ENCODE measurements around the gene CPNE5. TPM values are rescaled to one million over a fixed set of nuclear protein-coding genes. Genes with fewer than 3 reads are reported as not detected.

The CPNE5 gene
- total RNA-seq, 1 donor from 2014 or later: not detected

- DNase-seq (ENCODE audit: extremely low spot score, unreplicated experiment): no peak
- no peak for TF ChIP-seq CTCF (IDR thresholded peaks at IDR 0.05)
- Mint-ChIP-seq H3K27me3 (ENCODE audit: unreplicated experiment) (peaks cover 7% of the 10 kb centered on the region), H3K36me3 (ENCODE audit: unreplicated experiment) (no peaks in the 10 kb centered on the region), H3K9me3 (ENCODE audit: unreplicated experiment) (no peaks in the 10 kb centered on the region), H3K4me3 (ENCODE audit: unreplicated experiment) (no peak overlapping the region), H3K4me1 (ENCODE audit: unreplicated experiment) (no peaks in the 10 kb centered on the region), H3K27ac (ENCODE audit: unreplicated experiment) (no peak overlapping the region)
Measured at GRCh38 chr6:36703081-36703606, 136.1 kb downstream of the CPNE5 start.

GRCh38 chr6:36702656-36703055 is 136.6 kb downstream of the CPNE5 start:
- H3K9me3 Mint-ChIP-seq (ENCODE audit: unreplicated experiment): no peaks in the 10 kb centered on the region
- no peaks in the 10 kb centered on the region for H3K36me3 Mint-ChIP-seq (ENCODE audit: unreplicated experiment)
- H3K4me1 Mint-ChIP-seq (ENCODE audit: unreplicated experiment): no peaks in the 10 kb centered on the region
- no peak for TF ChIP-seq CTCF (IDR thresholded peaks at IDR 0.05)
- peaks cover 7% of the 10 kb centered on the region for H3K27me3 Mint-ChIP-seq (ENCODE audit: unreplicated experiment)
- H3K27ac Mint-ChIP-seq (ENCODE audit: unreplicated experiment): no peak overlapping the region
- H3K4me3 Mint-ChIP-seq (ENCODE audit: unreplicated experiment): no peak overlapping the region
- no peak for DNase-seq (ENCODE audit: extremely low spot score, unreplicated experiment)

- Mint-ChIP-seq H3K36me3 (ENCODE audit: unreplicated experiment) (no peaks in the 10 kb centered on the region), H3K9me3 (ENCODE audit: unreplicated experiment) (no peaks in the 10 kb centered on the region), H3K27ac (ENCODE audit: unreplicated experiment) (no peak overlapping the region), H3K4me1 (ENCODE audit: unreplicated experiment) (no peaks in the 10 kb centered on the region), H3K4me3 (ENCODE audit: unreplicated experiment) (no peak overlapping the region), H3K27me3 (ENCODE audit: unreplicated experiment) (peaks cover 7% of the 10 kb centered on the region)
- TF ChIP-seq CTCF (IDR thresholded peaks at IDR 0.05): no peak
- DNase-seq (ENCODE audit: extremely low spot score, unreplicated experiment): no peak
Measured at GRCh38 chr6:36701401-36701991, 137.7 kb downstream of the CPNE5 start.

GRCh38 chr6:36700831-36701230 is 138.4 kb downstream of the CPNE5 start:
- Mint-ChIP-seq H3K9me3 (ENCODE audit: unreplicated experiment) (no peaks in the 10 kb centered on the region), H3K27ac (ENCODE audit: unreplicated experiment) (no peak overlapping the region), H3K4me1 (ENCODE audit: unreplicated experiment) (no peaks in the 10 kb centered on the region), H3K36me3 (ENCODE audit: unreplicated experiment) (no peaks in the 10 kb centered on the region), H3K27me3 (ENCODE audit: unreplicated experiment) (peaks cover 7% of the 10 kb centered on the region), H3K4me3 (ENCODE audit: unreplicated experiment) (no peak overlapping the region)
- TF ChIP-seq CTCF (IDR thresholded peaks at IDR 0.05): no peak
- no peak for DNase-seq (ENCODE audit: extremely low spot score, unreplicated experiment)

GRCh38 chr6:36700071-36700812 is 139.0 kb downstream of the CPNE5 start:
- Mint-ChIP-seq H3K27me3 (ENCODE audit: unreplicated experiment) (peaks cover 7% of the 10 kb centered on the region), H3K9me3 (ENCODE audit: unreplicated experiment) (no peaks in the 10 kb centered on the region), H3K36me3 (ENCODE audit: unreplicated experiment) (no peaks in the 10 kb centered on the region), H3K4me3 (ENCODE audit: unreplicated experiment) (no peak overlapping the region), H3K27ac (ENCODE audit: unreplicated experiment) (no peak overlapping the region), H3K4me1 (ENCODE audit: unreplicated experiment) (no peaks in the 10 kb centered on the region)
- TF ChIP-seq CTCF (IDR thresholded peaks at IDR 0.05): no peak
- no peak for DNase-seq (ENCODE audit: extremely low spot score, unreplicated experiment)
